ENCODE measurements around the gene CRABP1.

- no peak for TF ChIP-seq POLR2AphosphoS5 (IDR thresholded peaks at IDR 0.05; ENCODE audit: low read depth, low read length)
- no peak for TF ChIP-seq REST (IDR thresholded peaks at IDR 0.05; ENCODE audit: insufficient read depth in 1 of 2, low read depth in 2 of 2, low read length in 2 of 2)
- TF ChIP-seq TAF1 (IDR thresholded peaks at IDR 0.05; ENCODE audit: borderline replicate concordance, insufficient read depth, low read length): no peak
- no peak for TF ChIP-seq SIN3A (IDR thresholded peaks at IDR 0.05; ENCODE audit: borderline replicate concordance, insufficient read depth, low read length)
These were observed 16.5 kb upstream of the CRABP1 start for GRCh38 chr15:78323693-78324092.
